ENCODE data around the gene MSI2. TPM values are rescaled to one million over a fixed set of nuclear protein-coding genes. Genes with fewer than 3 reads are reported as not detected.

The MSI2 gene
- total and polyA plus RNA-seq, 9 of the 15 experiments (the other 6 are each of a cell fraction or from before 2014, with no cell fraction given): 4.6 to 61.8 (median 42.4) TPM

GRCh38 chr17:57530026-57530425 lies 273.7 kb downstream of the MSI2 start:
- H3K9me3 ChIP-seq (replicated peaks; ENCODE audit: control insufficient read depth, insufficient read depth, low read depth, low read length): no peaks in the 10 kb centered on the region
- H3K36me3 ChIP-seq (ENCODE audit: control insufficient read depth, insufficient read depth, low read length): peaks cover 9% of the 10 kb centered on the region; the same call in 1 of the 3 replicates
- no peaks in the 10 kb centered on the region for H3K27me3 ChIP-seq (ENCODE audit: control insufficient read depth in 2 of 2, insufficient read depth in 2 of 2, low read length in 2 of 2)
- H3K9me1 ChIP-seq (ENCODE audit: control insufficient read depth, insufficient read depth, low read length): no peaks in the 10 kb centered on the region
- DNase-seq (ENCODE audit: extremely low read depth in 1 of 4, low spot score in 3 of 4) (no peak), ATAC-seq (no peak), FAIRE-seq (no peak)
- H3K79me2 ChIP-seq (ENCODE audit: control insufficient read depth, insufficient read depth, low read length): no peaks in the 10 kb centered on the region
- BruUV-seq (replicated peaks): no TSS peak
- intact Hi-C loops (cut with micrococcal nuclease): no loop called here
- no peak overlapping the region for H3K9ac ChIP-seq (ENCODE audit: insufficient read depth in 1 of 2, low read depth in 2 of 2, low read length in 2 of 2)
- peaks cover 10 to 16% of the 10 kb centered on the region in 2 experiments for H3K4me1 ChIP-seq (replicated peaks in 1 of 2; ENCODE audit: control insufficient read depth in 2 of 2, insufficient read depth in 2 of 2, low read length in 2 of 2)
- H3K4me2 ChIP-seq (ENCODE audit: insufficient read depth, low read length): no peak overlapping the region
- WGBS (ENCODE audit: insufficient coverage, low coverage, missing lambda C conversion rate): 53% methylated on average over 3 of the region's 3 CpGs
- peaks cover 19% of the 10 kb centered on the region for H4K20me1 ChIP-seq (replicated peaks; ENCODE audit: control insufficient read depth, insufficient read depth, low read length)
- no peak overlapping the region for H2AFZ ChIP-seq (ENCODE audit: low read depth, low read length)
- no peak overlapping the region for H3K4me3 ChIP-seq
- H3K27ac ChIP-seq (ENCODE audit: extremely low read depth, low read depth, low read length): no peak overlapping the region
- ChIA-PET POLR2A (interaction anchor here (0.8 kb wide), 1 partner anchor 11 kb away, joined by 3 read pairs; no protein-coding TSS in a partner anchor), CTCF (ENCODE audit: low intra/inter-chr PET ratio) (no interaction called here)
- TF ChIP-seq SAP30 (IDR thresholded peaks at IDR 0.05; ENCODE audit: borderline replicate concordance, insufficient read depth, low read depth, low read length, poor library complexity, severe bottlenecking) (no peak), E2F6 (IDR thresholded peaks at IDR 0.05; ENCODE audit: borderline replicate concordance in 1 of 2, extremely low read depth in 1 of 2, insufficient read depth in 1 of 2, insufficient read length in 1 of 2, low read depth in 1 of 2, low read length in 1 of 2, poor library complexity in 1 of 2, severe bottlenecking in 1 of 2) (no peak), HOXB6 (CRISPR knock-in tag; IDR thresholded peaks at IDR 0.05; ENCODE audit: borderline replicate concordance) (no peak), POU5F1 (IDR thresholded peaks at IDR 0.05; ENCODE audit: borderline replicate concordance, low read depth, low read length, partially characterized antibody) (no peak), KLF13 (tag; IDR thresholded peaks at IDR 0.05; ENCODE audit: borderline replicate concordance, low read depth) (no peak)
- in situ Hi-C loops (cut with MboI): no loop called here

Data from K562 (cell line).